ENCODE results near the gene TIAM1. TPM values are rescaled to one million over a fixed set of nuclear protein-coding genes. Genes with fewer than 3 reads are reported as not detected.

The TIAM1 gene
- total and polyA plus RNA-seq, 2 donors from 2014 or later, result 4.6 to 30.0 TPM

DNA sequence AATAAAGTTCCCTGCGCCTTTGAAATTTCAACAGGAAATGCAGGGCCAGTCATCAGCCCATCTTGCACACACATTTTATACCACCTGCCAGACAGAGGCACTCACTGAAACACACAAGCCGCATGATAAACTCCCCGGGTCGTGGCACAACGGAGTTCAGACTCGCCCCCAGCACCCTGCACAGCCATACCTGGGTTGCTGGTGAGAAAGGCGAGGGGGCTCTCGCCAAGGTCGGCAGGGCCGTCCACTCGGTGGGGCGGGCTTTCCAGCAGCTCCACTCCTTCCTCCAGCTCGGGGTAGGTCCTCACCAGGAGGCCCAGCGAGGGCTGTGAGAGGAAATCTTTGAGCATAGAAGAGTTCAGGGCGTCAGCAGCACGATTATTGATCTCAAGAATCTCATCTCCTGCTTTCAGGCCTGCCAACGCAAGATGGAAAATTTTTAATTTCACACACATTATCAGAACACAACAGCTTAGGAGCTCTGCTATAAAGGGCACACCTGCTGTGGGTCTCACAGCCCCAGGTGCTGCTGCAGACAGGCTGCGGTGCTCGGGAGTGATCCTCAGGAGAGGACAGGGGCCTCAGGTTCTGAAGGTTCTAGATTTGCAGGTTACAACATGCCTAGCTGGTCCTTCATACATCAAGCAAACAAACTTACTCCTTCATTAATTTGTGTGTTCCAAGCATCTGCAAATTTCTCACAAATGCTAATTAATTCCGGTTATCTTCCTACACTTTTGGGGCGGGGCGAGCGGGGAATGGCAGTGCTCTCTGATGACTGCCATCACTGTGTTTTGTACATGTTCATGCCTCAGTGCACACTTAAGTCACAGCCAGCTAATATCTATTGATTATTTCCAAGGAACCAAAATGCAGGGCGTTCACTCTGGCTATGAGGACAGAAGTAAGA lies 161.6 kb downstream of the TIAM1 start:
- H3K4me1 ChIP-seq (ENCODE audit: control insufficient read depth in 2 of 3, insufficient read depth in 2 of 3, low read depth in 1 of 3, low read length in 3 of 3), result no peaks in the 10 kb centered on the region
- intact Hi-C loops (cut with DNase I), result no loop called here
- no peak for FAIRE-seq
- no peak for DNase-seq
- TF ChIP-seq, protein P1, sequence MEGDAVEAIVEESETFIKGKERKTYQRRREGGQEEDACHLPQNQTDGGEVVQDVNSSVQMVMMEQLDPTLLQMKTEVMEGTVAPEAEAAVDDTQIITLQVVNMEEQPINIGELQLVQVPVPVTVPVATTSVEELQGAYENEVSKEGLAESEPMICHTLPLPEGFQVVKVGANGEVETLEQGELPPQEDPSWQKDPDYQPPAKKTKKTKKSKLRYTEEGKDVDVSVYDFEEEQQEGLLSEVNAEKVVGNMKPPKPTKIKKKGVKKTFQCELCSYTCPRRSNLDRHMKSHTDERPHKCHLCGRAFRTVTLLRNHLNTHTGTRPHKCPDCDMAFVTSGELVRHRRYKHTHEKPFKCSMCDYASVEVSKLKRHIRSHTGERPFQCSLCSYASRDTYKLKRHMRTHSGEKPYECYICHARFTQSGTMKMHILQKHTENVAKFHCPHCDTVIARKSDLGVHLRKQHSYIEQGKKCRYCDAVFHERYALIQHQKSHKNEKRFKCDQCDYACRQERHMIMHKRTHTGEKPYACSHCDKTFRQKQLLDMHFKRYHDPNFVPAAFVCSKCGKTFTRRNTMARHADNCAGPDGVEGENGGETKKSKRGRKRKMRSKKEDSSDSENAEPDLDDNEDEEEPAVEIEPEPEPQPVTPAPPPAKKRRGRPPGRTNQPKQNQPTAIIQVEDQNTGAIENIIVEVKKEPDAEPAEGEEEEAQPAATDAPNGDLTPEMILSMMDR (IDR thresholded peaks at IDR 0.05; ENCODE audit: borderline replicate concordance, extremely low read depth, insufficient read depth), result no peak
- H3K4me3 ChIP-seq (ENCODE audit: low read length in 3 of 3), result no peak overlapping the region
- H3K9ac ChIP-seq (ENCODE audit: low read length in 3 of 3), result no peak overlapping the region
- no peaks in the 10 kb centered on the region for H3K9me3 ChIP-seq (ENCODE audit: control insufficient read depth in 2 of 3, insufficient read depth in 1 of 3, low read length in 3 of 3)
- H3K27me3 ChIP-seq (ENCODE audit: control insufficient read depth, insufficient read depth, low read length), result no peaks in the 10 kb centered on the region
- no peaks in the 10 kb centered on the region for H3K36me3 ChIP-seq (ENCODE audit: control insufficient read depth in 2 of 3, insufficient read depth in 3 of 3, low read length in 3 of 3)
- no peak overlapping the region for H3K27ac ChIP-seq (ENCODE audit: low read depth in 2 of 2, low read length in 2 of 2)

DNA sequence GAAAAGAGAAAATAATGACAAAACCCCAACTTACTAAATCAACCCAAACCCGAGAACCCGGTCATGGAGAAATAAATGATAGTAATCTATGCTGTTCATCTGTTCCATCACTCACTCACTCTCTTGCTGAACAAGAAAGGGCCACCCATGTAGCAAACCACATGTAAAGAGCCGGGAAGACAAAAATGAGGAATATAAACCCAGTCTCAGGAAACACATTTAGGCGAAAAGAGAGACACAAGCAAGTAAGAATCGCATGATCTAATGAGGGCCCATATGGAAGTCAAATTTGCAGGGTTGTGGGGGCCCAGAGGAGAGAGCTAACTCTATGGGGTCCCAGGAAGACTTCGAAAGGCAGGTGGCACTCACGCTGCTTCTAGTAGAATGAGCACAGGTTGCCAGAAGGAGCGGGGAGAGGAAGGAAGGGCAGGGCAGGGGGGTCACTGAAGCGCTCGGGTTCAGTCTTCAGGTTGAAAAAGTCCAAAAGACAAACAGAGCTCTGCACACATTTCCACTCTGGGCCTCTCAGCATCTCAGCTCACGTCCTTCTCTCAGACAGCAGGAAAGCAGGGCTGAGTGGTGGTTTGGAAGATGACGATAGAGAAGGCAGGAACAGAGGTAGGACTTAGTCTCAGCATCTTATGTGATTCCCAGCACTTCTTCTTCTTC lies 162.8 kb downstream of the TIAM1 start:
- no peaks in the 10 kb centered on the region for H3K36me3 ChIP-seq (ENCODE audit: control insufficient read depth in 2 of 3, insufficient read depth in 3 of 3, low read length in 3 of 3)
- DNase-seq (no peak), FAIRE-seq (no peak)
- no peaks in the 10 kb centered on the region for H3K27me3 ChIP-seq (ENCODE audit: control insufficient read depth, insufficient read depth, low read length)
- intact Hi-C loops (cut with DNase I), result no loop called here
- H3K4me1 ChIP-seq (ENCODE audit: control insufficient read depth in 2 of 3, insufficient read depth in 2 of 3, low read depth in 1 of 3, low read length in 3 of 3), result no peaks in the 10 kb centered on the region
- H3K9ac ChIP-seq (ENCODE audit: low read length in 3 of 3), result no peak overlapping the region
- H3K4me3 ChIP-seq (ENCODE audit: low read length in 3 of 3), result no peak overlapping the region
- TF ChIP-seq, protein P1 (IDR thresholded peaks at IDR 0.05; ENCODE audit: borderline replicate concordance, extremely low read depth, insufficient read depth), result no peak
- no peak overlapping the region for H3K27ac ChIP-seq (ENCODE audit: low read depth in 2 of 2, low read length in 2 of 2)
- no peaks in the 10 kb centered on the region for H3K9me3 ChIP-seq (ENCODE audit: control insufficient read depth in 2 of 3, insufficient read depth in 1 of 3, low read length in 3 of 3)

DNA sequence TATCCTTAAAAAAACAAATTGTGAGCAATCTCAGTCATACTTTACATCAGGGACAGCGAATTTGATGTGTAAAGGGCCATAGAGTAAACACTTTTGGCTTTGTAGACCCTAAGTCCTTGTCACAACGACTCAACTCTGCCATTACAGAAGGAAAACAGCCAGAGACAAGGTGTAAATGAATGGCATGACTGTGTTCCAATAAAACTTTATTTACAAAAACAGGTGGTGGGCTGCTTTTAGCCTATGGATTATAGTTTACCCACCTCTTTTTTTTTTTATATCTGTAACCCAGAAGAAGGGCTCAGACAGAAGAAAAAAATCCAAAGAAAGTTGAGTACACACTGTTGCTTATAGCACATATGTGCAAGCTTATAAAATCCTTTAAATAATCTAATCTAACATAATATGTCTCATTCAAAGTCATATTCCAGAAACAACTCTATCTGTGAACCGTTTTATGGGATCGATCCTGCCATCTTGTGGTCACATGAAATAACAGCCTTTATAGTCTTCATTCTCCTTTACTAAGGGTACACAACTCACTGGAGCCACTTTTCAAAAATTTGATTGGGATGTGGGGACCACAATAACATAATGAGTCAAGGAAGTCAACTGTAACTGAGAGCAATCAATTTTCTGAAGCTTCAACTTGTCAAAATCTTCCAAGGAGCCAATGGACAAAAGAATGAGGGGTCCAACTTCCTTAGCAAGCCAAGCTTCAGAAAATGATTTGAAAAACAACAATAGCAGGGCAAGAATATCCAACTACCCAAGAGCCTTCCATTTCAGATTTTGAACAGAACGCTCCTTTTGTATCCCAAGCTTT lies 163.6 kb downstream of the TIAM1 start:
- Histone ChIP-seq H3K9ac (ENCODE audit: low read length in 3 of 3) (no peak overlapping the region), H3K27me3 (ENCODE audit: control insufficient read depth, insufficient read depth, low read length) (no peaks in the 10 kb centered on the region), H3K4me1 (ENCODE audit: control insufficient read depth in 2 of 3, insufficient read depth in 2 of 3, low read depth in 1 of 3, low read length in 3 of 3) (no peaks in the 10 kb centered on the region), H3K36me3 (ENCODE audit: control insufficient read depth in 2 of 3, insufficient read depth in 3 of 3, low read length in 3 of 3) (no peaks in the 10 kb centered on the region), H3K4me3 (ENCODE audit: low read length in 3 of 3) (no peak overlapping the region), H3K9me3 (ENCODE audit: control insufficient read depth in 2 of 3, insufficient read depth in 1 of 3, low read length in 3 of 3) (no peaks in the 10 kb centered on the region), H3K27ac (ENCODE audit: low read depth in 2 of 2, low read length in 2 of 2) (no peak overlapping the region)
- DNase-seq (peak in 2 of 5 donors; percentile 49 to 73), FAIRE-seq (peak; percentile 80)
- intact Hi-C loops (cut with DNase I), result no loop called here
- TF ChIP-seq, protein P1 (IDR thresholded peaks at IDR 0.05; ENCODE audit: borderline replicate concordance, extremely low read depth, insufficient read depth), result peak; percentile 51

Data from kidney (tissue), 14 donors.